ENCODE measurements around the gene RIMS3. TPM values are rescaled to one million over a fixed set of nuclear protein-coding genes. Genes with fewer than 3 reads are reported as not detected.

RIMS3 gene
- total and polyA plus RNA-seq, 2 donors, result 3.1 to 4.0 TPM

GRCh38 chr1:40653851-40654537 is 11.5 kb downstream of the RIMS3 start:
- DNase-seq (ENCODE audit: extremely low spot score), result no peak
- Histone ChIP-seq H3K36me3 (ENCODE audit: insufficient read depth) (no peaks in the 10 kb centered on the region), H3K4me1 (ENCODE audit: insufficient read depth) (no peaks in the 10 kb centered on the region), H3K4me3 (ENCODE audit: low read depth, low read length) (no peak overlapping the region), H3K27ac (ENCODE audit: low read depth) (no peak overlapping the region)
- 14% methylated on average over 32 of the region's 35 CpGs for WGBS

- DNase-seq (ENCODE audit: extremely low spot score), result no peak
- H3K36me3 ChIP-seq (ENCODE audit: insufficient read depth), result no peaks in the 10 kb centered on the region
- no peak overlapping the region for H3K4me3 ChIP-seq (ENCODE audit: low read depth, low read length)
- H3K27ac ChIP-seq (ENCODE audit: low read depth), result no peak overlapping the region
- H3K4me1 ChIP-seq (ENCODE audit: insufficient read depth), result no peaks in the 10 kb centered on the region
- WGBS, result 89% methylated on average over 4 of the region's 4 CpGs
Observed at GRCh38 chr1:40652979-40653378, 12.5 kb downstream of the RIMS3 start.

GRCh38 chr1:40652468-40652867 is 13.0 kb downstream of the RIMS3 start:
- Histone ChIP-seq H3K4me1 (ENCODE audit: insufficient read depth) (no peaks in the 10 kb centered on the region), H3K27ac (ENCODE audit: low read depth) (no peak overlapping the region), H3K36me3 (ENCODE audit: insufficient read depth) (no peaks in the 10 kb centered on the region), H3K4me3 (ENCODE audit: low read depth, low read length) (no peak overlapping the region)
- no peak for DNase-seq (ENCODE audit: extremely low spot score)
- 77% methylated on average over 5 of the region's 5 CpGs for WGBS

GRCh38 chr1:40651138-40651857 is 14.2 kb downstream of the RIMS3 start:
- Histone ChIP-seq H3K4me3 (ENCODE audit: low read depth, low read length) (no peak overlapping the region), H3K36me3 (ENCODE audit: insufficient read depth) (no peaks in the 10 kb centered on the region), H3K27ac (ENCODE audit: low read depth) (no peak overlapping the region), H3K4me1 (ENCODE audit: insufficient read depth) (no peaks in the 10 kb centered on the region)
- WGBS, result 74% methylated on average over 17 of the region's 17 CpGs
- no peak for DNase-seq (ENCODE audit: extremely low spot score)

- 58% methylated on average over 4 of the region's 4 CpGs for WGBS
- no peak overlapping the region for H3K4me3 ChIP-seq (ENCODE audit: low read depth, low read length)
- no peaks in the 10 kb centered on the region for H3K4me1 ChIP-seq (ENCODE audit: insufficient read depth)
- H3K27ac ChIP-seq (ENCODE audit: low read depth), result no peak overlapping the region
- no peaks in the 10 kb centered on the region for H3K36me3 ChIP-seq (ENCODE audit: insufficient read depth)
- no peak for DNase-seq (ENCODE audit: extremely low spot score)
Observed at GRCh38 chr1:40650075-40650474, 15.4 kb downstream of the RIMS3 start.

GRCh38 chr1:40649592-40649930 is 15.9 kb downstream of the RIMS3 start:
- Histone ChIP-seq H3K27ac (ENCODE audit: low read depth) (no peak overlapping the region), H3K36me3 (ENCODE audit: insufficient read depth) (no peaks in the 10 kb centered on the region), H3K4me1 (ENCODE audit: insufficient read depth) (no peaks in the 10 kb centered on the region), H3K4me3 (ENCODE audit: low read depth, low read length) (no peak overlapping the region)
- DNase-seq (ENCODE audit: extremely low spot score), result no peak
- WGBS, result 80% methylated on average over 5 of the region's 5 CpGs

- H3K4me3 ChIP-seq (ENCODE audit: low read depth, low read length), result no peak overlapping the region
- H3K36me3 ChIP-seq (ENCODE audit: insufficient read depth), result no peaks in the 10 kb centered on the region
- DNase-seq (ENCODE audit: extremely low spot score), result no peak
- H3K4me1 ChIP-seq (ENCODE audit: insufficient read depth), result no peaks in the 10 kb centered on the region
- WGBS, result 84% methylated on average over 15 of the region's 15 CpGs
- H3K27ac ChIP-seq (ENCODE audit: low read depth), result no peak overlapping the region
Observed at GRCh38 chr1:40648928-40649591, 16.4 kb downstream of the RIMS3 start.

GRCh38 chr1:40648200-40648599 is 17.3 kb downstream of the RIMS3 start:
- no peaks in the 10 kb centered on the region for H3K36me3 ChIP-seq (ENCODE audit: insufficient read depth)
- WGBS, result 76% methylated on average over 3 of the region's 3 CpGs
- DNase-seq (ENCODE audit: extremely low spot score), result no peak
- no peak overlapping the region for H3K4me3 ChIP-seq (ENCODE audit: low read depth, low read length)
- no peak overlapping the region for H3K27ac ChIP-seq (ENCODE audit: low read depth)
- no peaks in the 10 kb centered on the region for H3K4me1 ChIP-seq (ENCODE audit: insufficient read depth)

GRCh38 chr1:40646315-40646714 is 19.2 kb downstream of the RIMS3 start:
- Histone ChIP-seq H3K36me3 (ENCODE audit: insufficient read depth) (no peaks in the 10 kb centered on the region), H3K27ac (ENCODE audit: low read depth) (no peak overlapping the region), H3K4me3 (ENCODE audit: low read depth, low read length) (no peak overlapping the region), H3K4me1 (ENCODE audit: insufficient read depth) (no peaks in the 10 kb centered on the region)
- WGBS, result 68% methylated on average over 5 of the region's 5 CpGs
- no peak for DNase-seq (ENCODE audit: extremely low spot score)

GRCh38 chr1:40645118-40645680 is 20.3 kb downstream of the RIMS3 start:
- Histone ChIP-seq H3K27ac (ENCODE audit: low read depth) (no peak overlapping the region), H3K4me3 (ENCODE audit: low read depth, low read length) (no peak overlapping the region), H3K4me1 (ENCODE audit: insufficient read depth) (no peaks in the 10 kb centered on the region), H3K36me3 (ENCODE audit: insufficient read depth) (no peaks in the 10 kb centered on the region)
- 78% methylated on average over 5 of the region's 5 CpGs for WGBS
- no peak for DNase-seq (ENCODE audit: extremely low spot score)

GRCh38 chr1:40641601-40642242 is 23.8 kb downstream of the RIMS3 start:
- Histone ChIP-seq H3K4me3 (ENCODE audit: low read depth, low read length) (no peak overlapping the region), H3K36me3 (ENCODE audit: insufficient read depth) (no peaks in the 10 kb centered on the region), H3K4me1 (ENCODE audit: insufficient read depth) (no peaks in the 10 kb centered on the region), H3K27ac (ENCODE audit: low read depth) (no peak overlapping the region)
- 89% methylated on average over 18 of the region's 18 CpGs for WGBS
- no peak for DNase-seq (ENCODE audit: extremely low spot score)

GRCh38 chr1:40640314-40641076 is 25.0 kb downstream of the RIMS3 start:
- 64% methylated on average over 10 of the region's 10 CpGs for WGBS
- no peak for DNase-seq (ENCODE audit: extremely low spot score)
- no peaks in the 10 kb centered on the region for H3K36me3 ChIP-seq (ENCODE audit: insufficient read depth)
- H3K27ac ChIP-seq (ENCODE audit: low read depth), result no peak overlapping the region
- H3K4me1 ChIP-seq (ENCODE audit: insufficient read depth), result no peaks in the 10 kb centered on the region
- H3K4me3 ChIP-seq (ENCODE audit: low read depth, low read length), result no peak overlapping the region

Measured in urinary bladder (tissue), 4 donors.